Measurements from ENCODE around the gene ZNF695. TPM values are rescaled to one million over a fixed set of nuclear protein-coding genes. Genes with fewer than 3 reads are reported as not detected.

Gene ZNF695
- total and polyA plus RNA-seq, 8 donors = 0.44 to 0.92 (median 0.63) TPM; not detected in 5

- H3K27me3 ChIP-seq = no peaks in the 10 kb centered on the region
- no peaks in the 10 kb centered on the region for H3K9me3 ChIP-seq
- H3K27ac ChIP-seq = no peak overlapping the region
- DNase-seq = no peak
- 88 to 92% (median 92%) methylated on average over 4 of the region's 4 CpGs for WGBS, 5 donors
- no peaks in the 10 kb centered on the region for H3K4me1 ChIP-seq
- H3K36me3 ChIP-seq = no peaks in the 10 kb centered on the region
- H3K4me3 ChIP-seq = no peak overlapping the region
- TF ChIP-seq POLR2A (IDR thresholded peaks at IDR 0.05) = no peak
- TF ChIP-seq EP300 (IDR thresholded peaks at IDR 0.05) = no peak
- TF ChIP-seq CTCF (IDR thresholded peaks at IDR 0.05) = no peak
- no peak for TF ChIP-seq POLR2AphosphoS5 (IDR thresholded peaks at IDR 0.05)
- intact Hi-C loops (cut with DNase I; ENCODE audit: low total_unique reads) = no loop called here
Measured at GRCh38 chr1:246951413-246951812, 56.4 kb downstream of the ZNF695 start.

GRCh38 chr1:246949956-246950355 is 57.9 kb downstream of the ZNF695 start:
- Histone ChIP-seq H3K27ac (no peak overlapping the region), H3K27me3 (no peaks in the 10 kb centered on the region), H3K9me3 (no peaks in the 10 kb centered on the region), H3K4me3 (no peak overlapping the region), H3K4me1 (no peaks in the 10 kb centered on the region), H3K36me3 (no peaks in the 10 kb centered on the region)
- no peak for DNase-seq
- intact Hi-C loops (cut with DNase I; ENCODE audit: low total_unique reads) = no loop called here
- WGBS, 5 donors = 86 to 95% (median 93%) methylated on average over 3 of the region's 3 CpGs
- TF ChIP-seq EP300 (IDR thresholded peaks at IDR 0.05) = no peak
- no peak for TF ChIP-seq POLR2AphosphoS5 (IDR thresholded peaks at IDR 0.05)
- TF ChIP-seq POLR2A (IDR thresholded peaks at IDR 0.05) = no peak
- TF ChIP-seq CTCF (IDR thresholded peaks at IDR 0.05) = no peak

- TF ChIP-seq CTCF (IDR thresholded peaks at IDR 0.05) (no peak), POLR2AphosphoS5 (IDR thresholded peaks at IDR 0.05) (peak; percentile 30 to 78 (median 58)), POLR2A (IDR thresholded peaks at IDR 0.05) (no peak), EP300 (IDR thresholded peaks at IDR 0.05) (peak; percentile 72)
- Histone ChIP-seq H3K27ac (peak overlapping the region in 4 of 5 donors; percentile 58 to 70 (median 62)), H3K36me3 (no peaks in the 10 kb centered on the region), H3K9me3 (no peaks in the 10 kb centered on the region), H3K27me3 (no peaks in the 10 kb centered on the region), H3K4me3 (no peak overlapping the region), H3K4me1 (no peaks in the 10 kb centered on the region)
- intact Hi-C loops (cut with DNase I; ENCODE audit: low total_unique reads) = no loop called here
- peak; percentile 12 to 26 for DNase-seq
- WGBS, 5 donors = 73 to 88% (median 80%) methylated on average over 6 to 7 of the region's 7 CpGs
Measured at GRCh38 chr1:246947255-246947654, 60.6 kb downstream of the ZNF695 start.

GRCh38 chr1:246946366-246946765 is 61.5 kb downstream of the ZNF695 start:
- H3K4me1 ChIP-seq = no peaks in the 10 kb centered on the region

More at GRCh38 chr1:246946366-246946765, 61.5 kb downstream of the ZNF695 start:
- Histone ChIP-seq H3K27ac (peak overlapping the region in 4 of 5 donors; percentile 59 to 70 (median 62)), H3K36me3 (no peaks in the 10 kb centered on the region), H3K9me3 (no peaks in the 10 kb centered on the region), H3K27me3 (no peaks in the 10 kb centered on the region), H3K4me3 (no peak overlapping the region)
- no peak for DNase-seq
- WGBS, 5 donors = 84 to 96% (median 93%) methylated on average over 6 of the region's 6 CpGs
- intact Hi-C loops (cut with DNase I; ENCODE audit: low total_unique reads) = no loop called here
- TF ChIP-seq CTCF (IDR thresholded peaks at IDR 0.05) (no peak), POLR2AphosphoS5 (IDR thresholded peaks at IDR 0.05) (no peak), EP300 (IDR thresholded peaks at IDR 0.05) (no peak), POLR2A (IDR thresholded peaks at IDR 0.05) (no peak)

Other genes starting within 250 kb of the ZNF695 start
- 10 to 100 TPM; 22.3 to 49.0 (median 35.0) TPM for gene AHCTF1, start 76.1 kb downstream of the ZNF695 start, total RNA-seq
- 1 to 10 TPM; 5.9 to 6.4 (median 6.0) TPM for gene AHCTF1, start 76.1 kb downstream of the ZNF695 start, polyA plus RNA-seq
- gene ZNF670, start 70.8 kb upstream of the ZNF695 start, total RNA-seq = 10 to 100 TPM in 1 of 5 donors, 1 to 10 TPM in 2, not detected in 2; 2.6 to 10.6 (median 6.2) TPM
- gene ZNF670, start 70.8 kb upstream of the ZNF695 start, polyA plus RNA-seq = 1 to 10 TPM; 1.6 to 4.9 (median 3.1) TPM
- 10 to 100 TPM in 1 of 5 donors, 1 to 10 TPM in 3, under 1 TPM in 1; 0.58 to 21.7 (median 5.2) TPM for gene ZNF669, start 96.3 kb upstream of the ZNF695 start, total RNA-seq
- 1 to 10 TPM; 3.1 to 4.3 (median 3.2) TPM for gene ZNF669, start 96.3 kb upstream of the ZNF695 start, polyA plus RNA-seq
- gene ZNF124, start 164.0 kb upstream of the ZNF695 start, total RNA-seq = 100 to 1,000 TPM in 2 of 5 donors, 10 to 100 TPM in 3; 11.9 to 136 (median 28.1) TPM
- 1 to 10 TPM; 1.1 to 2.9 (median 2.4) TPM for gene ZNF124, start 164.0 kb upstream of the ZNF695 start, polyA plus RNA-seq
- gene VN1R5, start 248.0 kb upstream of the ZNF695 start, total RNA-seq = not detected
- gene VN1R5, start 248.0 kb upstream of the ZNF695 start, polyA plus RNA-seq = not detected

All from stomach (tissue), 9 donors.